Measurements from ENCODE around the gene FGGY. TPM values are rescaled to one million over a fixed set of nuclear protein-coding genes. Genes with fewer than 3 reads are reported as not detected.

The FGGY gene
- total RNA-seq, 1 experiment from 2014 or later = 10.2 TPM

GRCh38 chr1:59367301-59368007 is 70.6 kb downstream of the FGGY start:
- DNase-seq (ENCODE audit: low spot score) = no peak
- in situ Hi-C loops (cut with HindIII; ENCODE audit: low sequenced_read_pairs) = no loop called here

GRCh38 chr1:59368008-59368670 is 71.2 kb downstream of the FGGY start:
- no peak for DNase-seq (ENCODE audit: low spot score)
- in situ Hi-C loops (cut with HindIII; ENCODE audit: low sequenced_read_pairs) = no loop called here

GRCh38 chr1:59375321-59376220 is 78.7 kb downstream of the FGGY start:
- DNase-seq (ENCODE audit: low spot score) = no peak
- in situ Hi-C loops (cut with HindIII; ENCODE audit: low sequenced_read_pairs) = no loop called here

- in situ Hi-C loops (cut with HindIII; ENCODE audit: low sequenced_read_pairs) = no loop called here
- DNase-seq (ENCODE audit: low spot score) = no peak
These were observed 80.5 kb downstream of the FGGY start for GRCh38 chr1:59377350-59377904.

GRCh38 chr1:59378621-59379370 is 81.9 kb downstream of the FGGY start:
- no peak for DNase-seq (ENCODE audit: low spot score)
- in situ Hi-C loops (cut with HindIII; ENCODE audit: low sequenced_read_pairs) = no loop called here

- in situ Hi-C loops (cut with HindIII; ENCODE audit: low sequenced_read_pairs) = no loop called here
- no peak for DNase-seq (ENCODE audit: low spot score)
These were observed 82.5 kb downstream of the FGGY start for GRCh38 chr1:59379371-59379728.

- in situ Hi-C loops (cut with HindIII; ENCODE audit: low sequenced_read_pairs) = no loop called here
- DNase-seq (ENCODE audit: low spot score) = no peak
These were observed 87.1 kb downstream of the FGGY start for GRCh38 chr1:59383963-59384362.

- in situ Hi-C loops (cut with HindIII; ENCODE audit: low sequenced_read_pairs) = no loop called here
- no peak for DNase-seq (ENCODE audit: low spot score)
These were observed 87.5 kb downstream of the FGGY start for GRCh38 chr1:59384443-59384842.

- in situ Hi-C loops (cut with HindIII; ENCODE audit: low sequenced_read_pairs) = no loop called here
- DNase-seq (ENCODE audit: low spot score) = no peak
These were observed 91.3 kb downstream of the FGGY start for GRCh38 chr1:59388191-59388590.

GRCh38 chr1:59389847-59390246 is 93.0 kb downstream of the FGGY start:
- in situ Hi-C loops (cut with HindIII; ENCODE audit: low sequenced_read_pairs) = no loop called here
- DNase-seq (ENCODE audit: low spot score) = no peak

- in situ Hi-C loops (cut with HindIII; ENCODE audit: low sequenced_read_pairs) = no loop called here
- DNase-seq (ENCODE audit: low spot score) = no peak
These were observed 93.4 kb downstream of the FGGY start for GRCh38 chr1:59390307-59390706.

- in situ Hi-C loops (cut with HindIII; ENCODE audit: low sequenced_read_pairs) = no loop called here
- no peak for DNase-seq (ENCODE audit: low spot score)
These were observed 94.6 kb downstream of the FGGY start for GRCh38 chr1:59391212-59392179.

GRCh38 chr1:59393211-59394180 is 96.6 kb downstream of the FGGY start:
- in situ Hi-C loops (cut with HindIII; ENCODE audit: low sequenced_read_pairs) = no loop called here
- DNase-seq (ENCODE audit: low spot score) = peak; percentile 97

- no peak for DNase-seq (ENCODE audit: low spot score)
- in situ Hi-C loops (cut with HindIII; ENCODE audit: low sequenced_read_pairs) = no loop called here
These were observed 98.0 kb downstream of the FGGY start for GRCh38 chr1:59394706-59395425.

- DNase-seq (ENCODE audit: low spot score) = no peak
- in situ Hi-C loops (cut with HindIII; ENCODE audit: low sequenced_read_pairs) = no loop called here
These were observed 99.5 kb downstream of the FGGY start for GRCh38 chr1:59396387-59396786.

- in situ Hi-C loops (cut with HindIII; ENCODE audit: low sequenced_read_pairs) = no loop called here
These were observed 100.4 kb downstream of the FGGY start for GRCh38 chr1:59397139-59397858.

More at GRCh38 chr1:59397139-59397858, 100.4 kb downstream of the FGGY start:
- DNase-seq (ENCODE audit: low spot score) = no peak

Measured in G401 (cell line).